ENCODE measurements around the gene SLC44A1. TPM values are rescaled to one million over a fixed set of nuclear protein-coding genes. Genes with fewer than 3 reads are reported as not detected.

Gene SLC44A1
- total RNA-seq, 1 donor = 60.5 TPM

GRCh38 chr9:105223544-105224140 is 20.8 kb upstream of the SLC44A1 start:
- no peak for DNase-seq (ENCODE audit: low read depth)
- no peak overlapping the region for H3K4me3 ChIP-seq (ENCODE audit: low read depth, low read length)
- TF ChIP-seq CTCF (IDR thresholded peaks at IDR 0.05; ENCODE audit: insufficient read depth, low read length) = no peak

GRCh38 chr9:105226055-105226454 is 18.4 kb upstream of the SLC44A1 start:
- no peak for TF ChIP-seq CTCF (IDR thresholded peaks at IDR 0.05; ENCODE audit: insufficient read depth, low read length)
- H3K4me3 ChIP-seq (ENCODE audit: low read depth, low read length) = no peak overlapping the region
- no peak for DNase-seq (ENCODE audit: low read depth)

GRCh38 chr9:105232207-105232606 is 12.2 kb upstream of the SLC44A1 start:
- TF ChIP-seq CTCF (IDR thresholded peaks at IDR 0.05; ENCODE audit: insufficient read depth, low read length) = no peak
- H3K4me3 ChIP-seq (ENCODE audit: low read depth, low read length) = no peak overlapping the region
- no peak for DNase-seq (ENCODE audit: low read depth)

- no peak for TF ChIP-seq CTCF (IDR thresholded peaks at IDR 0.05; ENCODE audit: insufficient read depth, low read length)
- no peak overlapping the region for H3K4me3 ChIP-seq (ENCODE audit: low read depth, low read length)
- peak; percentile 72 for DNase-seq (ENCODE audit: low read depth)
Observed at GRCh38 chr9:105233873-105234272, 10.6 kb upstream of the SLC44A1 start.

- no peak for DNase-seq (ENCODE audit: low read depth)
- no peak overlapping the region for H3K4me3 ChIP-seq (ENCODE audit: low read depth, low read length)
- TF ChIP-seq CTCF (IDR thresholded peaks at IDR 0.05; ENCODE audit: insufficient read depth, low read length) = no peak
Observed at GRCh38 chr9:105236261-105236660, 8.2 kb upstream of the SLC44A1 start.

GRCh38 chr9:105237246-105237645 is 7.2 kb upstream of the SLC44A1 start:
- no peak for DNase-seq (ENCODE audit: low read depth)
- no peak overlapping the region for H3K4me3 ChIP-seq (ENCODE audit: low read depth, low read length)
- TF ChIP-seq CTCF (IDR thresholded peaks at IDR 0.05; ENCODE audit: insufficient read depth, low read length) = no peak

GRCh38 chr9:105238302-105238701 is 6.1 kb upstream of the SLC44A1 start:
- no peak for DNase-seq (ENCODE audit: low read depth)
- no peak overlapping the region for H3K4me3 ChIP-seq (ENCODE audit: low read depth, low read length)
- no peak for TF ChIP-seq CTCF (IDR thresholded peaks at IDR 0.05; ENCODE audit: insufficient read depth, low read length)

All from fibroblast of the aortic adventitia (primary cell).